Naive thymus-derived CD8-positive, alpha-beta T cell (primary cell): ENCODE data around the gene TNRC18. TPM values are rescaled to one million over a fixed set of nuclear protein-coding genes. Genes with fewer than 3 reads are reported as not detected.
"Not testable (repeated sequence)": the region's sequence is repeated elsewhere in the genome, so short reads cannot be mapped to it uniquely, and the experiment has no call there.

Source experiments
- ATAC-seq, 2 donors: fragments of 150-1000 bp; cut with Tn5 transposase in 1 of 2; sonication (Bioruptor Pico), chemical (Tn5 transposase) in 1 of 2; 1 replicate in 1 of 2; 2 replicates in 1 of 2; pipeline ENCODE4 v1.10.0; 2021; ENCODE audit warnings: mild to moderate bottlenecking in 2 of 2, moderate library complexity in 2 of 2
- POLR2A ChIA-PET: fragments of 350-600 bp; sonication (Branson Sonifier 250); formaldehyde crosslinking; loops from one replicate; lab custom pipeline; 2021; ENCODE audit warnings: antibody characterized with exemption; lab: Charles Lee
- DNase-seq, 10 donors: peaks; one replicate each; pipeline versions ENCODE4 v3.0.0 to v3.0.0-alpha.2; 2020 to 2022
- H3K27ac Mint-ChIP-seq, 10 donors: one replicate each; pipeline ENCODE4 v1.8.0; 2020 to 2022; ENCODE audit warnings: mild to moderate bottlenecking in 10 of 10, mixed read lengths in 10 of 10, moderate library complexity in 4 of 10, inconsistent platforms in 1 of 10
- H3K27me3 Mint-ChIP-seq, 5 donors: one replicate each; pipeline ENCODE4 v1.8.0; 2021 to 2022; ENCODE audit warnings: mixed read lengths in 5 of 5
- H3K36me3 Mint-ChIP-seq, 3 donors: one replicate each; pipeline ENCODE4 v1.8.0; 2020 to 2022; ENCODE audit warnings: mixed read lengths in 3 of 3, mild to moderate bottlenecking in 2 of 3, inconsistent platforms in 1 of 3
- H3K4me1 Mint-ChIP-seq, 4 donors: one replicate each; pipeline ENCODE4 v1.8.0; 2021 to 2022; ENCODE audit warnings: mixed read lengths in 4 of 4
- H3K4me3 Mint-ChIP-seq, 10 donors: one replicate each; pipeline ENCODE4 v1.8.0; 2020 to 2022; ENCODE audit warnings: mild to moderate bottlenecking in 10 of 10, mixed read lengths in 10 of 10, moderate library complexity in 6 of 10, inconsistent platforms in 1 of 10
- H3K9me3 Mint-ChIP-seq, 9 donors: one replicate each; pipeline ENCODE4 v1.8.0; 2020 to 2022; ENCODE audit warnings: mixed read lengths in 9 of 9, mild to moderate bottlenecking in 3 of 9, inconsistent platforms in 1 of 9, moderate library complexity in 1 of 9
- polyA plus RNA-seq, 3 donors: library from polyadenylated mRNA; unstranded; fragments of 300-500 nt; fragmentation: Illumina TruSeq; gene quantifications; one replicate each; pipeline ENCODE4 v1.2.3, GENCODE V29; 2021
- total RNA-seq, 8 experiments: library from RNA in 2 of 8; stranded (reverse) in 2 of 8; gene quantifications; one replicate each; pipeline ENCODE4 v1.2.3 and lab custom pipeline; 2021 to 2026

The TNRC18 gene
- total and polyA plus RNA-seq, 5 experiments from 2014 or later, result 0.59 to 42.7 (median 1.6) TPM

GRCh38 chr7:5307221-5308142, 116.2 kb downstream of the TNRC18 start:
- H3K27me3 Mint-ChIP-seq, DNase-seq, ATAC-seq, H3K4me3 Mint-ChIP-seq, H3K27ac Mint-ChIP-seq, H3K9me3 Mint-ChIP-seq, POLR2A ChIA-PET, H3K4me1 Mint-ChIP-seq: not testable (repeated sequence)
- H3K36me3 Mint-ChIP-seq, result peaks cover 0 to 38% (median 18%) of the 10 kb centered on the region in 3 donors

GRCh38 chr7:5305050-5305449, 118.6 kb downstream of the TNRC18 start:
- not testable (repeated sequence) for ATAC-seq, DNase-seq, H3K4me1 Mint-ChIP-seq, H3K27me3 Mint-ChIP-seq, H3K9me3 Mint-ChIP-seq, H3K4me3 Mint-ChIP-seq
- POLR2A ChIA-PET, result interaction anchor here (0.7 kb wide), 1 partner anchor 313 kb away, joined by 3 read pairs; no protein-coding TSS in a partner anchor
- Mint-ChIP-seq H3K27ac (peak overlapping the region in 1 of 10 donors; percentile 59), H3K36me3 (peaks cover 0 to 20% (median 8%) of the 10 kb centered on the region in 3 donors)

GRCh38 chr7:5303591-5304505, 119.8 kb downstream of the TNRC18 start:
- Mint-ChIP-seq H3K4me3 (no peak overlapping the region), H3K27ac (peak overlapping the region in 2 of 10 donors; percentile 43 to 59), H3K9me3 (no peaks in the 10 kb centered on the region), H3K36me3 (peaks cover 0 to 20% (median 5%) of the 10 kb centered on the region in 3 donors), H3K27me3 (peaks cover 0 to 2% (median 0%) of the 10 kb centered on the region in 5 donors), H3K4me1 (peaks cover 0 to 4% (median 0%) of the 10 kb centered on the region in 4 donors)
- POLR2A ChIA-PET, result no interaction called here
- no peak for DNase-seq
- no peak for ATAC-seq

GRCh38 chr7:5303061-5303460, 120.6 kb downstream of the TNRC18 start:
- no peak overlapping the region for H3K27ac Mint-ChIP-seq
- H3K4me1 Mint-ChIP-seq, result peaks cover 3 to 5% (median 4%) of the 10 kb centered on the region in 4 donors
- peaks cover 0 to 14% (median 3%) of the 10 kb centered on the region in 3 donors for H3K36me3 Mint-ChIP-seq
- no peak for ATAC-seq
- POLR2A ChIA-PET, result no interaction called here
- DNase-seq, result peak in 1 of 10 donors; percentile 18
- no peaks in the 10 kb centered on the region for H3K9me3 Mint-ChIP-seq
- H3K4me3 Mint-ChIP-seq, result no peak overlapping the region
- H3K27me3 Mint-ChIP-seq, result peaks cover 0 to 6% (median 0%) of the 10 kb centered on the region in 5 donors

GRCh38 chr7:5302577-5302976, 121.1 kb downstream of the TNRC18 start:
- no peak for ATAC-seq
- Mint-ChIP-seq H3K4me3 (no peak overlapping the region), H3K27me3 (peaks cover 0 to 8% (median 0%) of the 10 kb centered on the region in 5 donors), H3K9me3 (no peaks in the 10 kb centered on the region), H3K36me3 (peaks cover 0 to 9% (median 0%) of the 10 kb centered on the region in 3 donors), H3K4me1 (peaks cover 3 to 8% (median 5%) of the 10 kb centered on the region in 4 donors), H3K27ac (no peak overlapping the region)
- DNase-seq, result no peak
- POLR2A ChIA-PET, result no interaction called here

GRCh38 chr7:5300366-5300765, 123.3 kb downstream of the TNRC18 start:
- H3K36me3 Mint-ChIP-seq, result peaks cover 0 to 2% (median 0%) of the 10 kb centered on the region in 3 donors
- no peak overlapping the region for H3K4me3 Mint-ChIP-seq
- H3K27me3 Mint-ChIP-seq, result peaks cover 0 to 10% (median 1%) of the 10 kb centered on the region in 5 donors
- POLR2A ChIA-PET, result no interaction called here
- ATAC-seq (no peak), DNase-seq (no peak)
- H3K27ac Mint-ChIP-seq, result no peak overlapping the region
- peaks cover 14 to 23% (median 15%) of the 10 kb centered on the region in 4 donors for H3K4me1 Mint-ChIP-seq
- peaks cover 0 to 3% (median 0%) of the 10 kb centered on the region in 9 donors for H3K9me3 Mint-ChIP-seq

- H3K27ac Mint-ChIP-seq, result peak overlapping the region in 9 of 10 donors; percentile 23 to 89 (median 80)
- ATAC-seq, result peak; percentile 88 to 90
Measured at GRCh38 chr7:5296611-5297226, 126.9 kb downstream of the TNRC18 start.

GRCh38 chr7:5296015-5296610, 127.5 kb downstream of the TNRC18 start:
- Mint-ChIP-seq H3K27me3 (peaks cover 0 to 10% (median 1%) of the 10 kb centered on the region in 5 donors), H3K36me3 (no peaks in the 10 kb centered on the region), H3K27ac (peak overlapping the region in 6 of 10 donors; percentile 41 to 85 (median 60)), H3K4me3 (peak overlapping the region; percentile 41 to 83 (median 61)), H3K4me1 (peaks cover 14 to 23% (median 16%) of the 10 kb centered on the region in 4 donors), H3K9me3 (peaks cover 0 to 15% (median 9%) of the 10 kb centered on the region in 9 donors)
- POLR2A ChIA-PET, result interaction anchor here (0.5 kb wide), 1 partner anchor 19 kb away, joined by 4 read pairs; no protein-coding TSS in a partner anchor
- peak in 4 of 10 donors; percentile 11 to 32 (median 21) for DNase-seq
- peak in 1 of 2 donors; percentile 33 for ATAC-seq

More at GRCh38 chr7:5296611-5297226, 126.9 kb downstream of the TNRC18 start:
- peaks cover 0 to 2% (median 0%) of the 10 kb centered on the region in 3 donors for H3K36me3 Mint-ChIP-seq
- peak; percentile 56 to 82 (median 74) for DNase-seq
- H3K4me1 Mint-ChIP-seq, result peaks cover 14 to 23% (median 16%) of the 10 kb centered on the region in 4 donors
- POLR2A ChIA-PET, result interaction anchor here (0.5 kb wide), 1 partner anchor 18 kb away, joined by 4 read pairs; no protein-coding TSS in a partner anchor
- peak overlapping the region; percentile 80 to 91 (median 86) for H3K4me3 Mint-ChIP-seq
- H3K27me3 Mint-ChIP-seq, result peaks cover 0 to 10% (median 1%) of the 10 kb centered on the region in 5 donors
- H3K9me3 Mint-ChIP-seq, result peaks cover 0 to 15% (median 9%) of the 10 kb centered on the region in 9 donors

- Mint-ChIP-seq H3K4me1 (peaks cover 14 to 23% (median 16%) of the 10 kb centered on the region in 4 donors), H3K9me3 (peaks cover 0 to 15% (median 9%) of the 10 kb centered on the region in 9 donors), H3K36me3 (no peaks in the 10 kb centered on the region), H3K27me3 (peaks cover 0 to 10% (median 1%) of the 10 kb centered on the region in 5 donors), H3K27ac (peak overlapping the region in 4 of 10 donors; percentile 42 to 61 (median 54)), H3K4me3 (peak overlapping the region in 8 of 10 donors; percentile 9 to 83 (median 68))
- POLR2A ChIA-PET, result no interaction called here
- ATAC-seq (no peak), DNase-seq (no peak)
Measured at GRCh38 chr7:5295039-5296014, 128.3 kb downstream of the TNRC18 start.

- peaks cover 14 to 23% (median 16%) of the 10 kb centered on the region in 4 donors for H3K4me1 Mint-ChIP-seq
- H3K4me3 Mint-ChIP-seq, result peak overlapping the region in 1 of 10 donors; percentile 83
- H3K9me3 Mint-ChIP-seq, result peaks cover 0 to 15% (median 9%) of the 10 kb centered on the region in 9 donors
- POLR2A ChIA-PET, result no interaction called here
- H3K27ac Mint-ChIP-seq, result no peak overlapping the region
- peaks cover 0 to 10% (median 1%) of the 10 kb centered on the region in 5 donors for H3K27me3 Mint-ChIP-seq
- no peak for DNase-seq
- H3K36me3 Mint-ChIP-seq, result no peaks in the 10 kb centered on the region
- no peak for ATAC-seq
Measured at GRCh38 chr7:5294169-5294987, 129.3 kb downstream of the TNRC18 start.
